H1 (cell line): ENCODE results near the gene SLC15A4. TPM values are rescaled to one million over a fixed set of nuclear protein-coding genes. Genes with fewer than 3 reads are reported as not detected.

ENCODE experiments used
- CTCF ChIA-PET: fragments of 300-600 bp; sonication (Branson Sonifier 250); formaldehyde crosslinking; loops from one replicate; lab custom pipeline; 2021; ENCODE audit not compliant: partially characterized antibody; lab: Charles Lee
- POLR2A ChIA-PET: fragments of 300-600 bp; sonication (Branson Sonifier 250); formaldehyde crosslinking; loops from one replicate; lab custom pipeline; 2021; ENCODE audit warnings: inconsistent platforms; ENCODE audit not compliant: partially characterized antibody; lab: Charles Lee
- DNase-seq, 2 experiments: peaks; one replicate each; pipeline versions ENCODE4 v3.0.0 to v3.0.0-alpha.2; 2010 to 2022; ENCODE audit warnings: low spot score in 2 of 2, low read depth in 1 of 2, mixed read lengths in 1 of 2
- FAIRE-seq: peaks from 2 replicates; lab custom pipeline; 2011; peaks lifted over from hg19 to GRCh38; lab: Jason Lieb, UNC
- H2AFZ ChIP-seq: 2 replicates; pipeline ENCODE4 v1.8.1; 2012; ENCODE audit warnings: low read length, inconsistent platforms
- H2AK5ac ChIP-seq: 2 replicates; pipeline ENCODE4 v1.6.1; 2013; ENCODE audit warnings: low read depth, low read length
- H2BK120ac ChIP-seq: replicated peaks from 2 replicates; pipeline ENCODE3; 2013; ENCODE audit warnings: low read depth, low read length, inconsistent platforms
- H2BK12ac ChIP-seq: 2 replicates; pipeline ENCODE4 v1.6.1; 2013; ENCODE audit warnings: low read depth, low read length
- H2BK15ac ChIP-seq: 2 replicates; pipeline ENCODE4 v1.6.1; 2013; ENCODE audit warnings: low read length
- H2BK20ac ChIP-seq: 2 replicates; pipeline ENCODE4 v1.6.1; 2013; ENCODE audit warnings: low read length
- H2BK5ac ChIP-seq: 2 replicates; pipeline ENCODE4 v1.6.1; 2013; ENCODE audit warnings: low read depth, low read length
- H3K14ac ChIP-seq: 2 replicates; pipeline ENCODE4 v1.6.1; 2013; ENCODE audit warnings: inconsistent platforms; ENCODE audit not compliant: insufficient read length
- H3K18ac ChIP-seq: 2 replicates; pipeline ENCODE4 v1.6.1; 2013; ENCODE audit warnings: low read length; ENCODE audit errors: extremely low read depth
- H3K23ac ChIP-seq: 2 replicates; pipeline ENCODE4 v1.6.1; 2013; ENCODE audit warnings: inconsistent platforms; ENCODE audit not compliant: insufficient read length
- H3K23me2 ChIP-seq: 2 replicates; pipeline ENCODE4 v1.6.1; 2013; ENCODE audit warnings: low read depth, low read length
- H3K27ac ChIP-seq: 2 replicates; pipeline ENCODE4 v1.6.1; 2011; ENCODE audit warnings: low read depth, low read length, inconsistent platforms
- H3K27me3 ChIP-seq, 4 experiments: replicated peaks in 1 of 4; 1 replicate in 1 of 4; 2 replicates in 3 of 4; pipeline versions ENCODE4 v1.6.1 to v1.8.1; 2011 to 2013; ENCODE audit warnings: low read length in 3 of 4, mild to moderate bottlenecking in 3 of 4, inconsistent platforms in 2 of 4, mixed read lengths in 2 of 4, moderate library complexity in 1 of 4; ENCODE audit not compliant: control insufficient read depth in 3 of 4, insufficient read depth in 3 of 4; ENCODE audit errors: extremely low read depth in 1 of 4
- H3K36me3 ChIP-seq, 4 experiments: 2 replicates each; pipeline versions ENCODE4 v1.6.1 to v1.8.1; 2011 to 2013; ENCODE audit warnings: mild to moderate bottlenecking in 4 of 4, low read length in 3 of 4, moderate library complexity in 2 of 4, control low read depth in 1 of 4, inconsistent platforms in 1 of 4; ENCODE audit not compliant: insufficient read depth in 4 of 4, control insufficient read depth in 2 of 4
- H3K4ac ChIP-seq: replicated peaks from 2 replicates; pipeline ENCODE3; 2013; ENCODE audit warnings: low read length, low read depth, mixed read lengths, inconsistent platforms; ENCODE audit not compliant: insufficient read length
- H3K4me1 ChIP-seq, 4 experiments: replicated peaks in 1 of 4; 1 replicate in 1 of 4; 2 replicates in 3 of 4; pipeline versions ENCODE4 v1.6.1 to v1.8.1; 2011 to 2013; ENCODE audit warnings: low read length in 3 of 4, inconsistent platforms in 2 of 4, mixed read lengths in 1 of 4; ENCODE audit not compliant: insufficient read depth in 4 of 4, control insufficient read depth in 3 of 4
- H3K4me2 ChIP-seq, 2 experiments: 2 replicates each; pipeline versions ENCODE4 v1.6.1 to v1.8.1; 2011 to 2013; ENCODE audit warnings: low read depth in 2 of 2, low read length in 2 of 2, control low read depth in 1 of 2, inconsistent platforms in 1 of 2, mild to moderate bottlenecking in 1 of 2; ENCODE audit not compliant: insufficient read depth in 1 of 2
- H3K4me3 ChIP-seq, 4 experiments: fragments of 200-600, 300-600 bp in 1 of 4; sonication (generic), shearing (Covaris generic), sonication (Bioruptor Twin) in 1 of 4; 2 replicates each; pipeline versions ENCODE4 v1.5.1 to v1.8.1; 2011 to 2016; ENCODE audit warnings: low read length in 4 of 4, low read depth in 3 of 4, control low read depth in 2 of 4, inconsistent platforms in 2 of 4, mild to moderate bottlenecking in 2 of 4, mixed read lengths in 1 of 4, moderate library complexity in 1 of 4; ENCODE audit not compliant: insufficient read depth in 2 of 4; ENCODE audit errors: extremely low read depth in 1 of 4
- H3K56ac ChIP-seq: replicated peaks from 2 replicates; pipeline ENCODE3; 2013; ENCODE audit warnings: low read depth, mild to moderate bottlenecking, mixed read lengths, low read length, inconsistent platforms; ENCODE audit not compliant: insufficient read length
- H3K79me1 ChIP-seq: 2 replicates; pipeline ENCODE4 v1.6.1; 2013; ENCODE audit warnings: low read depth, low read length, control low read depth
- H3K79me2 ChIP-seq, 2 experiments: 2 replicates each; pipeline versions ENCODE4 v1.6.1 to v1.8.1; 2012 to 2013; ENCODE audit warnings: low read length in 2 of 2, mild to moderate bottlenecking in 2 of 2, inconsistent platforms in 1 of 2; ENCODE audit not compliant: insufficient read depth in 2 of 2, control insufficient read depth in 1 of 2
- H3K9ac ChIP-seq, 4 experiments: replicated peaks in 1 of 4; 1 replicate in 1 of 4; 2 replicates in 3 of 4; pipeline versions ENCODE4 v1.6.1 to v1.8.1; 2011 to 2013; ENCODE audit warnings: low read depth in 3 of 4, low read length in 3 of 4, control low read depth in 2 of 4, mild to moderate bottlenecking in 2 of 4, moderate library complexity in 2 of 4, inconsistent platforms in 1 of 4; ENCODE audit errors: extremely low read depth in 1 of 4
- H3K9me3 ChIP-seq, 2 experiments: 2 replicates each; pipeline versions ENCODE4 v1.6.1 to v1.8.1; 2012 to 2013; ENCODE audit warnings: mild to moderate bottlenecking in 2 of 2, moderate library complexity in 2 of 2, control low read depth in 1 of 2, inconsistent platforms in 1 of 2, low read depth in 1 of 2, low read length in 1 of 2, mixed read lengths in 1 of 2; ENCODE audit not compliant: insufficient read depth in 2 of 2
- H4K20me1 ChIP-seq, 2 experiments: replicated peaks in 1 of 2; 2 replicates each; pipeline versions ENCODE3 to v1.8.1; 2011 to 2013; ENCODE audit warnings: inconsistent platforms in 2 of 2, low read length in 2 of 2, mild to moderate bottlenecking in 1 of 2; ENCODE audit not compliant: insufficient read depth in 2 of 2, control insufficient read depth in 1 of 2
- H4K5ac ChIP-seq: 2 replicates; pipeline ENCODE4 v1.6.1; 2013; ENCODE audit warnings: low read length, low read depth, mixed read lengths, inconsistent platforms; ENCODE audit not compliant: insufficient read length
- H4K8ac ChIP-seq: 2 replicates; pipeline ENCODE4 v1.8.0; 2013; ENCODE audit warnings: mild to moderate bottlenecking, moderate library complexity, low read length, inconsistent platforms; ENCODE audit not compliant: insufficient read depth; ENCODE audit errors: extremely low read depth
- H4K91ac ChIP-seq: replicated peaks from 2 replicates; pipeline ENCODE3; 2013; ENCODE audit warnings: low read length, mixed read lengths, inconsistent platforms; ENCODE audit not compliant: insufficient read length
- ATF3 ChIP-seq: IDR thresholded peaks from 2 replicates; pipeline ENCODE4 v1.6.1; 2011; ENCODE audit warnings: low read depth, mild to moderate bottlenecking, low read length; ENCODE audit not compliant: insufficient read depth
- CHD1 ChIP-seq: IDR thresholded peaks from 2 replicates; pipeline ENCODE4 v1.6.1; 2012; ENCODE audit warnings: low read depth, low read length, improper control_type of control experiment
- EP300 ChIP-seq, 2 experiments: IDR thresholded peaks; 1 replicate in 1 of 2; 2 replicates in 1 of 2; pipeline ENCODE4 v1.6.1; 2011 to 2012; ENCODE audit warnings: low read depth in 2 of 2, low read length in 2 of 2, mild to moderate bottlenecking in 2 of 2, borderline replicate concordance in 1 of 2, inconsistent platforms in 1 of 2, moderate library complexity in 1 of 2
- GABPA ChIP-seq: IDR thresholded peaks from 2 replicates; pipeline ENCODE4 v1.6.1; 2011; ENCODE audit warnings: mild to moderate bottlenecking, low read length, moderate library complexity, borderline replicate concordance; ENCODE audit not compliant: insufficient read depth
- POLR2A ChIP-seq, 2 experiments: IDR thresholded peaks; 1 replicate in 1 of 2; 2 replicates in 1 of 2; pipeline ENCODE4 v1.6.1; 2011; ENCODE audit warnings: low read depth in 2 of 2, low read length in 2 of 2, mild to moderate bottlenecking in 2 of 2; ENCODE audit errors: control extremely low read depth in 1 of 2
- RBBP5 ChIP-seq: IDR thresholded peaks from 2 replicates; pipeline ENCODE4 v1.7.1; 2012; ENCODE audit warnings: low read depth, mild to moderate bottlenecking, inconsistent platforms, low read length, moderate library complexity, borderline replicate concordance
- RFX5 ChIP-seq: IDR thresholded peaks from 2 replicates; pipeline ENCODE4 v1.6.1; 2011; ENCODE audit warnings: low read depth, low read length, improper control_type of control experiment, borderline replicate concordance
- RNF2 ChIP-seq: fragments of 200-900, 300-1000 bp; sonication (generic); IDR thresholded peaks from 2 replicates; pipeline ENCODE4 v1.7.1; 2016; ENCODE audit warnings: borderline replicate concordance, low read depth, mild to moderate bottlenecking, antibody characterized with exemption, low read length; ENCODE audit not compliant: poor library complexity, severe bottlenecking; ENCODE audit errors: missing control alignments
- SIX5 ChIP-seq: IDR thresholded peaks from 2 replicates; pipeline ENCODE4 v1.6.1; 2011; ENCODE audit warnings: mild to moderate bottlenecking, low read depth, low read length
- TEAD4 ChIP-seq: IDR thresholded peaks from 2 replicates; pipeline ENCODE4 v1.6.1; 2012; ENCODE audit warnings: low read depth, low read length, inconsistent platforms, mixed read lengths
- whole genome bisulfite sequencing, 2 experiments: shearing (Covaris generic) in 1 of 2; methylation state at CpG; one replicate each; pipeline versions ENCODE4 v1.1.6 to v1.1.7; 2013 to 2015; ENCODE audit warnings: low lambda C conversion rate in 2 of 2, mixed read lengths in 2 of 2, inconsistent platforms in 1 of 2, low coverage in 1 of 2, missing lambda C conversion rate in 1 of 2; ENCODE audit not compliant: insufficient replicate concordance in 2 of 2, insufficient coverage in 1 of 2, insufficient read length in 1 of 2; ENCODE audit errors: extremely low coverage in 1 of 2, missing lambda C conversion rate in 1 of 2; 5-methylcytosine and 5-hydroxymethylcytosine counted together
- polyA plus RNA-seq, 7 experiments: library from polyadenylated mRNA; depleted of rRNA in 3 of 7; stranded (reverse) in 5 of 7; unstranded in 2 of 7; fragments of >200 nt in 5 of 7; fragments of 200-250 nt in 2 of 7; gene quantifications; 1 replicate in 5 of 7; 2 replicates in 1 of 7; 4 replicates in 1 of 7; pipeline versions ENCODE4 v1.2.1 to v1.2.3, GENCODE V29; 2011 to 2013; ENCODE audit warnings: missing spikeins in 2 of 7, mixed read lengths in 2 of 7
- total RNA-seq: library from RNA; stranded (reverse); fragmentation: NEBNext Ultra II Directional; extraction: Animal tissue kit (Norgen Biotek cat#: 25700); gene quantifications from 2 replicates; pipeline ENCODE4 v1.2.1, GENCODE V29; 2021

Gene SLC15A4
- total and polyA plus RNA-seq, 2 of the 8 experiments (the other 6 are each of a cell fraction or from before 2014, with no cell fraction given) = 22.7 to 26.6 TPM

- H3K14ac ChIP-seq = no peak overlapping the region
- 0% methylated on average over 24 of the region's 88 CpGs; no CpG with 5 or more reads in 1 of the 2 experiments for WGBS, 2 experiments
- H3K79me1 ChIP-seq = peaks cover 11% of the 10 kb centered on the region
- peak overlapping the region; percentile 58 for H3K4ac ChIP-seq
- H3K18ac ChIP-seq = peak overlapping the region; percentile 60; the same call in 1 of the 2 replicates
- peaks cover 0 to 8% (median 2%) of the 10 kb centered on the region in 4 experiments; a peak in 4 of 8 replicates for H3K36me3 ChIP-seq
- no peak overlapping the region for H2AK5ac ChIP-seq
- H3K56ac ChIP-seq = peak overlapping the region; percentile 83
- peaks cover 3 to 22% (median 7%) of the 10 kb centered on the region in 4 experiments; a peak in 6 of 7 replicates for H3K4me1 ChIP-seq
- peak overlapping the region; percentile 77 to 99 (median 94) for H3K9ac ChIP-seq
- H3K27me3 ChIP-seq = no peaks in the 10 kb centered on the region
- peak overlapping the region; percentile 76 to 83 (median 78) for H3K4me3 ChIP-seq
- H3K9me3 ChIP-seq = no peaks in the 10 kb centered on the region
- peak overlapping the region; percentile 70 for H4K5ac ChIP-seq
- DNase-seq = peak in 1 of 2 experiments; percentile 70
- H2BK20ac ChIP-seq = no peak overlapping the region
- ChIA-PET POLR2A (interaction anchor here (0.9 to 3.3 kb wide), 12 partner anchors 11 to 386 kb away, joined by 3 to 14 read pairs (median 4); partner anchors contain the start of gene GLT1D1), CTCF (interaction anchor here (1.0 kb wide), 1 partner anchor 10 kb away, joined by 5 read pairs; no protein-coding TSS in a partner anchor)
- FAIRE-seq = no peak
- H4K91ac ChIP-seq = no peak overlapping the region
- peaks cover 13 to 24% of the 10 kb centered on the region in 2 experiments for H4K20me1 ChIP-seq
- peaks cover 16 to 46% of the 10 kb centered on the region in 2 experiments for H3K79me2 ChIP-seq
- H2BK120ac ChIP-seq = no peak overlapping the region
- peak overlapping the region; percentile 66 to 87 for H3K4me2 ChIP-seq
- peak overlapping the region; percentile 86 for H4K8ac ChIP-seq
- peak overlapping the region; percentile 71 for H2BK5ac ChIP-seq
- no peak overlapping the region for H2BK15ac ChIP-seq
- H3K27ac ChIP-seq = peak overlapping the region; percentile 90
- H2BK12ac ChIP-seq = 0 out of 2 replicates have a peak overlapping the region, but pooled peaks have one; percentile 50
- H3K23ac ChIP-seq = no peak overlapping the region
- H2AFZ ChIP-seq = no peak overlapping the region
- peaks cover 9% of the 10 kb centered on the region; the same call in 1 of the 2 replicates for H3K23me2 ChIP-seq
- no peak for TF ChIP-seq RFX5
- no peak for TF ChIP-seq TEAD4
- TF ChIP-seq EP300 (IDR thresholded peaks at IDR 0.05; ENCODE audit: borderline replicate concordance in 1 of 2, low read depth in 2 of 2, low read length in 2 of 2) = no peak
- 0 out of 2 replicates have a peak, but pooled peaks have one; percentile 48 for TF ChIP-seq RBBP5
- no peak for TF ChIP-seq ATF3
- TF ChIP-seq GABPA = no peak
- no peak for TF ChIP-seq SIX5
- peak in 1 of 2 experiments; percentile 64 for TF ChIP-seq POLR2A (IDR thresholded peaks at IDR 0.05; ENCODE audit: control extremely low read depth in 1 of 2, low read depth in 2 of 2, low read length in 2 of 2)
- no peak for TF ChIP-seq CHD1
- TF ChIP-seq RNF2 = no peak
Observed at GRCh38 chr12:128823216-128823915, 392 bp downstream of the SLC15A4 start.
